Neural progenitor cell (in vitro differentiated cells): ENCODE results near the gene ABTB2.

Experiments
- EZH2 ChIP-seq: fragments of 200-600 bp; sonication (generic); IDR thresholded peaks from 2 replicates; pipeline ENCODE4 v1.6.1; 2017; ENCODE audit warnings: antibody characterized with exemption, mild to moderate bottlenecking, moderate library complexity
- TF ChIP-seq, protein P1 (sequence below): fragments of 200-600 bp; sonication (generic); IDR thresholded peaks from 2 replicates; pipeline ENCODE4 v1.5.1; 2017; ENCODE audit warnings: antibody characterized with exemption, mild to moderate bottlenecking

DNA sequence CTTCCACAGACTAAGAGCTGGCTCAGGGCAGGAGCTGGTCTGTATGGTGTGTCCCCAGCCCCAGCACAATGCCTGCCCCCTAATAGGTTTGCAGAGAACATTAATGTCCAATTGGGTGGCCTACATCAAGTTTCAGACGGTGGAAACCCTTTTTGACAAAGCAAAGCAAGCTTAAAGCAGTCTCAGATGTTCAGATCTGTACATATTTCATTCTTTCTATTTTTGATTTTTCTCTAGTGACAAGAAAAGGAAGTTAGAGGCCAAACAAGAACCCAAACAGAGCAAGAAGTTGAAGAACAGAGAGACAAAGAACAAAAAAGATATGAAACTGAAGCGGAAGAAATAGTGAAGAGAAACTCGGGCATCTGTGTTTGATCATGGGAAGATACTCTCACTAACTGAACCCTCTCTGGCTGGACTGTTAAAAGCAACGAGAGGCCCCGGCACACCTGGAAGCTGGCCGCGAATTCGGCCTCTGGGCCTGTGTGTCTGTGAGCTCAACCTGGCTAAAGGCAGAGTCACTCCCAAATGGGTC, 211.9 kb downstream of the ABTB2 start:
- TF ChIP-seq, protein P1, sequence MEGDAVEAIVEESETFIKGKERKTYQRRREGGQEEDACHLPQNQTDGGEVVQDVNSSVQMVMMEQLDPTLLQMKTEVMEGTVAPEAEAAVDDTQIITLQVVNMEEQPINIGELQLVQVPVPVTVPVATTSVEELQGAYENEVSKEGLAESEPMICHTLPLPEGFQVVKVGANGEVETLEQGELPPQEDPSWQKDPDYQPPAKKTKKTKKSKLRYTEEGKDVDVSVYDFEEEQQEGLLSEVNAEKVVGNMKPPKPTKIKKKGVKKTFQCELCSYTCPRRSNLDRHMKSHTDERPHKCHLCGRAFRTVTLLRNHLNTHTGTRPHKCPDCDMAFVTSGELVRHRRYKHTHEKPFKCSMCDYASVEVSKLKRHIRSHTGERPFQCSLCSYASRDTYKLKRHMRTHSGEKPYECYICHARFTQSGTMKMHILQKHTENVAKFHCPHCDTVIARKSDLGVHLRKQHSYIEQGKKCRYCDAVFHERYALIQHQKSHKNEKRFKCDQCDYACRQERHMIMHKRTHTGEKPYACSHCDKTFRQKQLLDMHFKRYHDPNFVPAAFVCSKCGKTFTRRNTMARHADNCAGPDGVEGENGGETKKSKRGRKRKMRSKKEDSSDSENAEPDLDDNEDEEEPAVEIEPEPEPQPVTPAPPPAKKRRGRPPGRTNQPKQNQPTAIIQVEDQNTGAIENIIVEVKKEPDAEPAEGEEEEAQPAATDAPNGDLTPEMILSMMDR = no peak
- no peak for TF ChIP-seq EZH2
